GM19438 (cell line): ENCODE data around the gene AK2.
"Not testable (repeated sequence)": the region's sequence is repeated elsewhere in the genome, so short reads cannot be mapped to it uniquely, and the experiment has no call there.

Experiments
- ATAC-seq: cut with Tn5 transposase; IDR thresholded peaks from one replicate; pipeline ENCODE4 v1.9.1; 2021; ENCODE audit warnings: low read depth; ENCODE audit not compliant: unreplicated experiment

AK2 gene

GRCh38 chr1:32978854-32979253 lies 57.8 kb downstream of the AK2 start:
- no peak for ATAC-seq

- ATAC-seq: no peak
Observed at GRCh38 chr1:32977546-32978087, 59.1 kb downstream of the AK2 start.

- ATAC-seq: not testable (repeated sequence)
Observed at GRCh38 chr1:32975055-32975454, 61.6 kb downstream of the AK2 start.

DNA sequence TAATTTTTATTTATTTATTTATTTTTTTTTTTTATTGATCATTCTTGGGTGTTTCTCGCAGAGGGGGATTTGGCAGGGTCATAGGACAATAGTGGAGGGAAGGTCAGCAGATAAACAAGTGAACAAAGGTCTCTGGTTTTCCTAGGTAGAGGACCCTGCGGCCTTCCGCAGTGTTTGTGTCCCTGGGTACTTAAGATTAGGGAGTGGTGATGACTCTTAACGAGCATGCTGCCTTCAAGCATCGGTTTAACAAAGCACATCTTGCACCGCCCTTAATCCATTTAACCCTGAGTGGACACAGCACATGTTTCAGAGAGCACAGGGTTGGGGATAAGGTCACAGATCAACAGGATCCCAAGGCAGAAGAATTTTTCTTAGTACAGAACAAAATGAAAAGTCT lies 63.2 kb downstream of the AK2 start:
- ATAC-seq: not testable (repeated sequence)

GRCh38 chr1:32972814-32973428 lies 63.8 kb downstream of the AK2 start:
- ATAC-seq: no peak

DNA sequence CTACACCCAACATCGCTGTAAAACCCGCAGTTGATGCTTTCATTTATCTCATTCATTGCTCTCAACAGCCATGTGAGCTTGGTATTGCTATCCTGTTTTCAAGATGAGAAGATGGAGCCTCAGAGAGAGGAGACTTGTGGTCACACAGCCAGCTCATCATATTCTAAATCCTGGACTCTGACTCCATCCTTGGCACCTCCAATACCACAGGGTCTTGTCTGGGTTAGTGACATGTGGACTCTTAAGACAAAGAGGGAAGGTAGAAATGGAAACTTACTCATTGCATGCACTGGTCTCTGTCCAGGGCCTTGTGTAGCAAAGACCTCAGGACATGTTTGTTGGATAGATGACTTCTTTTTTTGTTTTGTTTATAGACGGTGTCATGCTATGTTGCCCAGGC lies 65.1 kb downstream of the AK2 start:
- no peak for ATAC-seq

- no peak for ATAC-seq
Observed at GRCh38 chr1:32971156-32971555, 65.5 kb downstream of the AK2 start.

DNA sequence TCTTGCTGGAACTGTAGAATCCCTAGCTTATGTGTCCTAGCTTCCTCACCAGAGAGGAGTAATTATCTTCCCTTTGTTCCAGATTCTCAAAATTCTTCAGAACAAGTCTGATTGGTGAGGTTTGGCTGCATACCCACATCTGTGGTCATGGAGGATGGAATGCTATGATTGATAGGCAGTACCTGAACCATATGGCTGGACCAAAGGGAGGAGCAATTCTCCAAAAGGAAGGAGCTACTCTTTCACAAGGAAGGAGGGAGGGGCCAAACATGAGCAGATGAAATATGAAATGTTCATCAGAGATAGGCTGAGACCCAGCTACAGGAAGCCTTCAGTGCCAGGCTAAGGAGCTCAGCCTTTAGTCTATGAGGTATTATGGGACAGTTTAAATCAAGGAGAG lies 67.1 kb downstream of the AK2 start:
- no peak for ATAC-seq

- no peak for ATAC-seq
Observed at GRCh38 chr1:32967888-32968568, 68.7 kb downstream of the AK2 start.

DNA sequence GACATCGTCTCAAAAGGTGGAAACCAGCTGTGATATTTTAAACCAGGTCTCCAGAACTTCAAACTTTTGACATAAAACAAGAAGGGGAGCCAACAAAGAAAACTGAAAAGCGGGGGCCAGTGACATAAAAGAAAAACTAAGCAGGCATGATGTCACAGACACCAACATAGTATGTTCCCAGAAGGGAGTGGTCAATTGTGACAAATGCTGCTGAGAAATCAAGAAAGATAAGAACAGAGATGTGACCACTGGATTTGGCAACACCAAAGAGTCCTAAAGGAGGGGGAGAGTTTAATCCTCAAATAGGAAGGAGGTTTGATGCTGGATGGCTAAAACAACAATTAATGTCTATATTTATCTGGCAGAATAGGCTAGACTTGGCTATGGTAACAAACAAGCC lies 69.8 kb downstream of the AK2 start:
- no peak for ATAC-seq

- ATAC-seq: no peak
Observed at GRCh38 chr1:32965251-32965747, 71.4 kb downstream of the AK2 start.

GRCh38 chr1:32964461-32965250 lies 72.0 kb downstream of the AK2 start, which contains the start of gene RNF19B:
RNF19B (minus strand) TSS chr1:32964809; CDS start chr1:32964685, 124 bp downstream.
- peak; percentile 72 for ATAC-seq

GRCh38 chr1:32963746-32964460 lies 72.8 kb downstream of the AK2 start:
- ATAC-seq: no peak

DNA sequence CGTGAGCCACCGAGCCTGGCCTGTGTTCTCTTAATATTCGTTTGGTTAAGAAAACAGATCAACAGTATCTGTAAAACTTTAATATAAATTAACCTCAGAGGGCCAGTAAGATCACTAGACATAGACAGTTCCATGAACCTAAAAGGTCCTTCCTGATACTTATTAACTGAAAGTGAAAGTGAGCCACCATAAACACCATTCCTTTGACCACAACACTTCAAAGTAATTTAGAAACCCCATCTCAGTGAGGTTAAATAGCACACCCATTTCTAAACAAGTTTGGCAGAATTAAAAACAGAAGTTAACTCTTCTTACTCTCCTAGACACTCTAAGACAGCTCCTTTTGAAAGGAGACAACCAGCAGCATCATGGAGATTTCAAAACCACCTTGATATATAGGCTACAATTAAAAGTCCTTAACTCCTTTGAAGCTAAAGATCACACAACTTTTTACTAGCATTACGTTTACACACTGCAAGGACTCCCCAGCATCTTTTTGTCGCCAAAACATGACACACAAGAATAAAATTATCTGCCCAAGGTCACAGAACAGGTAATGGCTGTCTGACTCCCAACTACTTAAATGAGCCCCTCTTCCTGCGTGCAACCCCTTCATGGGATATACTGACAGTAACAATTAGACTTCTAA lies 74.3 kb downstream of the AK2 start:
- no peak for ATAC-seq

DNA sequence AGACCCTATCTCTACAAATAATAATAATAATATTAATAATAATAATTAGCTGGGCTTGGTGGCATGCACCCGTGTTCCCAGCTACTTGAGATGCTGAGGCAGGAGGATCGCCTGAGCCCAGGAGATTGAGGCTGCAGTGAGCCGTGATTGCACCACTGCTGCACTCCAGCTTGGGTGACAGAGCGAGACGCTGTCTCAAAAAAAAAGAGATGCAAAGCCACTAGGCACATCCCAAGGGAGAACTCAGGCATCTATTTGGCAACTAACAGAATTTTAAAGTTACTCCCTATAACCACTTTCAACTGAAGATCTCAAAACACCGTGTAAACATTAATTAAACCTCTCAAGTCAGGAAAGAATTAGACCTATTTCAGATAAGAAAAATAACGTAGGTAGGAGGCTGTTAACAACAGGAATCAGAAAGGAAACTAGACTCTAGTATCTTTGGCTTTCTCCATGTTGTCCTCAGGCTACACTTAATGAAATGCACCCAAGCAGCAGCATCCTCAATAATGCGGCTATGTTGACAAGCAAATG lies 75.8 kb downstream of the AK2 start:
- ATAC-seq: no peak

GRCh38 chr1:32960342-32960741 lies 76.3 kb downstream of the AK2 start:
- no peak for ATAC-seq

DNA sequence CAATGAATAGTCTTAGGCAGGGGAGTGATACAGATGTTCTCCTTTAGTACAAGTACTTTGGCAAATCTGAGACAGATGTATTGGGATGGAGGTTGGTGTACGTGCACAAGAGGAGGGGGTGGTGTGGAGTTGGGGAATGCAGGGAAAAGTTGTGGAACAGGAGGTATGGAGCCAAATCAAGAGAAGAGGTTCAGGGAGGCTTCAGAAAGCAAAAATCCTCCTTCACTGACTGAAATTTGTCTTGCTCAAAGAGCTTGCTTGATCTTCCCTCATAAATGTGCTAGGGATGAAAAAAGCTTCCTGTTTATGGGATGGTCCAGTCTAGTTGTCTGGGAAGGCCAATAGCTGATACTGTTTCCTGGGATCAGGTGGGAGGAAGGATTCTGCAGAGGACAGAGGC lies 77.9 kb downstream of the AK2 start:
- no peak for ATAC-seq
